HG03159 (cell line): ENCODE data around the gene MKX.

Experiments
- ATAC-seq: cut with Tn5 transposase; IDR thresholded peaks from one replicate; pipeline ENCODE4 v1.9.1; 2021; ENCODE audit warnings: mild to moderate bottlenecking, moderate library complexity; ENCODE audit not compliant: unreplicated experiment

Gene MKX, protein sequence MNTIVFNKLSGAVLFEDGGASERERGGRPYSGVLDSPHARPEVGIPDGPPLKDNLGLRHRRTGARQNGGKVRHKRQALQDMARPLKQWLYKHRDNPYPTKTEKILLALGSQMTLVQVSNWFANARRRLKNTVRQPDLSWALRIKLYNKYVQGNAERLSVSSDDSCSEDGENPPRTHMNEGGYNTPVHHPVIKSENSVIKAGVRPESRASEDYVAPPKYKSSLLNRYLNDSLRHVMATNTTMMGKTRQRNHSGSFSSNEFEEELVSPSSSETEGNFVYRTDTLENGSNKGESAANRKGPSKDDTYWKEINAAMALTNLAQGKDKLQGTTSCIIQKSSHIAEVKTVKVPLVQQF

DNA sequence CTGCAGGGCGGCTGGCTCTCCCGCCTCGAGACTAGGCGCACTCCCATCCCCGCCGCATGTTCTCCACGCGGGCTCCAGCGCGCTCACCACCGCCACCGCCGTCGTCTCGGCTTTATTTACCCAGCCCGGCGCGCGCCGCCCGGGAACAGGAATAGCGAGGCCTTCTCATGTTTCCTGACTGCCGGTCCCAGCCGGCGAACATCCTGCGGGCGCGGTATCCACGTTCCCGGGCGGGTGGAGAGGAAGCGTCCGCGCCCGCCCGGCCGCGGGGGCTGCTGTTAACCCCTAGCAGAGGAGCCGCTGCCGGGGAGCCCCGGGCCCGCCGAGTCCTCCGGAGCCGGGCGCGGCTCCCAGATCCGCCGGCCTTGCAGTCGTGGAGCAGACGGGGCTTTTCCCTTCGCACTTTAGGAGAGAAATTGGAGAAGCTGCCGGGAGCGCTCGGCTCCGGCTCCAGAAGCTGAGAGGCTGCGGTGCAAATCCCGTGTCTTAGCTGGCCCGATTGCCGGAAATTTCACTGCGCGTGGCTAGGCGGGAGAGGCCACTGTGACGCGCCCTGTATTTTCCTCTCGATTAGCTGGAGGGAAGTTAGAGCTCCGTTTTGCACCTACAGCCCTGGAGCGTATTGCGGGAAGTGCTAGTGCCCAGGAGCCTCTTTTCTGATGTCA lies at the start of gene MKX:
Gene MKX (minus strand): TSS at position 88 of the 665 bp plus-strand sequence. CDS start 2,404 bp downstream, outside the sequence.
- ATAC-seq, result no peak

DNA sequence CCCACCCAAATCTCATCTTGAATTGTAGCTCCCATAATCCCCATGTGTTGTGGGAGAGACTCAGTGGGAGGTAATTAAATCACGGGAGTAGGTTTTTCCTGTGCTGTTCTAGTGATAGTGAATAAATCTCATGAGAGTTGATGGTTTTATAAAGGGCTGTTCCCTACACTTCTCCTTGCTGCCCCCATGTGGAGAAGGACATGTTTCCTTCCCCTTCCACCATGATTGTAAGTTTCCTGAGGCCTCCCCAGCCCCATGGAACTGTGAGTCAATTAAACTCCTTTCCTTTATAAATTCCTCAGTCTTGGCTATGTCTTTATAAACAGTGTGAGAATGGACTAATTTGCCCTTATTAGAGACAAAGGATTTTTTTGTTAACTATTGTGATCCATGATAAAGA lies 48.5 kb upstream of the MKX start:
- no peak for ATAC-seq

DNA sequence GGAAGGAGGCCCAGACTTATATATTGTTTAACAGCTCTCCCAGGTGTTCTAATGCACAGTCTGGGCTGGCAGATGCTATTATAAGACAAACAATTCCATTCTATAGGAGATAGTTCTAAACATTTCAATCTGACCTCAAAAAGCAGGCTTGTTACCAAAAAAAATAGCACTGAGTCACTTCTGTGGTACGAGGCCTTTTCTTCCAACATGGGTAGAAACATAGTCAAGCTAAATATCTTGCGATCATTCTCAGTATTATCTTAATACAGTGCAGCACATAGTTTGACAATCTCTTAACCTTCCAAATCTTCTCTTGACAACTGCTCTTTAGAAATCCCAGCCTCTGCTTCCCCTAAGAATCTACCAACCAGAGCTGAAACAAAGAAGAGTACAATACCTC lies 46.6 kb upstream of the MKX start:
- ATAC-seq, result no peak

DNA sequence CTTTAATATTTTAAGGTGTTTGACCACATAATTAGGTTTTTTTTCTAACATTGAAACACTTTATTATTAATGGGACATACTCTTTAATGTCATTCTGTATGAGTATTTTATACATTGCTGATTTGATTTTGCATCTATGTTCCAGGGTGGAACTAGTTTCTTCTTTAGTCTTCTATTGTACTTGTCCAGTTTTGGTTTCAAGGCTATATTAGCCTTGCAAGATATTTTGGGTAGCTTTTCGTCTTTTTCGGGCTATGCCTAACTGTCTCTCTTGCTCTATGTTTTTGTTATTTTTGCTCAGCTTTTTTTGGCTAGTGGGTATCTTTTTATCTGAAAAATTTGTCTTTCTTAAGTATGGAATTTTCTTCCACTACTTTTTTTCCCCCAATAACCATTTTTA lies 38.7 kb upstream of the MKX start:
- ATAC-seq, result no peak

DNA sequence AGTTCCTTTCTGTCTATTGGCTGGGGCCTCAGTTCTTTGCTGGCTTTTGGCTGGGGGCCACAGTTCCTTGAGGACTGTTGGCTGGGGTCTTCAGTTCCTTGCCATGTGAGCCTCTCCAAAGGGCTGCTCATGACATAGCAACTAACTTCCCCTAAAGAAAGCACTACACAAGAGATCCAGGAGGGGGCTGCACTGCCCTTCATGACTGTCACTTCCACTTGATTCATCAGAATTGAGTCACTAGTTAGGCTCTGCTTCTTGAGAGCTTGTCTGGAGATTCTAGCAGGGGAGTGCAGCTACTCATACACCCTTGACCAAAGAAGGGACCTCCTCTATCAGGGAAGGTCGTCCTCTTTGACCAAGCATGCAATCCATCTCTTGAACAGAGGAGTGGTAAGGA lies 38.0 kb upstream of the MKX start:
- ATAC-seq, result peak; percentile 67

DNA sequence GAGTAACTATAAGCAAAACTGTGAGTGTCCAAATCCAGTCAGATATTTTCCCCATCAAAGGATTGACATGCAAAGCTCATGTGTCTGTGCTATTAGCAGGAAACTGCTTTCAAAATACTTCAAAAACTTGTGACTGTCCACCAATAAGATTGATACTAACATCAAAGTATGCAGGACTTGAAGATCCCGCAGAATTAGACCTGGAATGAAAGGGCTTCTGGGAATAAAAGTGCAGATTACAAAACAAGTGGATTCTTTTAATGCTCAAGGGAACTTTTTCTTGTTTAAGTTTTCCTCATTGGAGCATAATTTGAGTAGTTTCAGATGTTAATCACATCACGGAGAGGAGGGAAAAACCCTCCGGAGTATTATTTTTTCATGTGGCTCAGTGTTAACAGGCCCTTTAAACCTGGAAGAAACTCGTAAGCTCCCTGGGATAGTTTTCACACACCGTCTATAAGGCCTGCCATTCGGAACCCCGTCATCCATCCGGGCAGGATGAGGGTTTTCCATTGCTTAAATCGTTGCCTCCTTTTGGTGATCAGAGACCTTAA lies 33.9 kb upstream of the MKX start:
- no peak for ATAC-seq

DNA sequence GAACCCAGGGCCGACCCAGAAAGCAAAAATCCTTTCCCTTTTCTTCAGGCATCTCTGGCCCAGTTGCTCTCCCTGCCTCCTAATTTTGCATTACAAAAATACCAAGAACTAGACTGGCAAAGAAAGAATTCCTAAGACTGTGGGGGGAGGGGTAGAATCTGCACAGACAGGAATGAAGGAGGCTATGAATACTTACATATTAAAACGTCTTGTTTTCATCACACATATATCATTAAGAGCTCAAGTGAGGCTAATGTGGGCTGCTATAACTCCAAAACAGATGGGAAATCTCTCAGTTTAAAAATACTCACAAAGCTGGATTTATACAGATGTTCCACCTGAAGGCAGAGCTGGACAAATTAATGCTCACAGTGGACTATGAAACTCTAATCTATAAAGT lies 29.2 kb upstream of the MKX start:
- ATAC-seq, result no peak

DNA sequence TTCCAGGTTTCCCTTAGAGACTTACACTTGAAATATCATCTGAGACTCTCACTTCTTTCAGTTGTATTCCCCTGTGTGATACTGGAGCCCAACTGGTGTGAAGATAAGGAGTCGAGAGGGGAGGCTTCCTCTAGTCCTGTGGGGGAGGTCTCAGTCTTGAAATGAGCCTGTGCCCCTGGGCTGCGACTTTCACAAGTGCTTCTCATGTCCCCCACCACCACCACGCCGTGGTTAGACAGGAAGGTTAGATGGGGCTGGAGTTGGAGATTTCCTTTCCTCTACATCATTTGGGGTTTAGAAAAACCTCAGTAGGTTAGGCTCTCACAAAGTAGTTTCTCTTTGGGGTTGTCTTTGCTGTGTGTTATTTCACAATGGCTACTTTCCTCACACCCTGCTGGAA lies 25.6 kb upstream of the MKX start:
- ATAC-seq, result no peak

DNA sequence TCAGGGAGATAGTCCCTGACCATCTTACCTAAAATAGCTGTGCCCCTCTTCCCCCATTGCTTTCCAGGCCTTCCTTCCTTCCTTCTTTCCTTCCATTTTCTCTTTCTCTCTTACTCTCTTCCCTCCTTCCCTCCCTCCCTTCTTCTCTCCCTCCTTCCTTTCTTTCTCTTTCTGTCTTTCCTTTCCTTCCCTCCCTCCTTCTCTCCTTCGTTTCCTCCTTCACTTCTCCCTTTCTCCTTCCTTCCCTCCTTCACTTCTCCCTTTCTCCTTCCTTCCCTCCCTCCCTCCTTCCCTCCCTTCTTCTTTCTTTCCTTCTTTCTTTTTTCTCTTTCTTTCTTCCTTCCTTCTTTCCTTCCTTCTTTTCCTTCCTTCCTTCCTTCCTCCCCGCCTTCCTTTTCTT lies 24.6 kb upstream of the MKX start:
- no peak for ATAC-seq

DNA sequence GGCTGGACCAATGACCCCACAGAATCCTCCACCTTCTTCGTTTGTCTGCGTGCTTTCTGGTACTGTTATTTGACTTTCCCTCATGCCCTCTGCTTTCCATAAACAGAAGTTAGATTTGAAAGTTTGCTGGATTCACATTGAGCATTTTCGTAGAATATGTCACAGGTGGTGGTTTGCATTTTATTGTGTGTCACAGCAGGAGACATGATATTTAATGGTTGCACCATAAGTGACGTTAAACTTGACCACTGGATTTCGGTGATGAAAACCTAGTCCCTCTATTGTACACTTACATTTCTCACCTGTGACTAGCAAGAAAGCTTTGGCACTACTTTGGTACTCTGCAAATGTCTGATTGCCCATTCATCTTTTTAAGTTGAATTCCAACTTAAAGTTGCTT lies 15.2 kb upstream of the MKX start:
- no peak for ATAC-seq

DNA sequence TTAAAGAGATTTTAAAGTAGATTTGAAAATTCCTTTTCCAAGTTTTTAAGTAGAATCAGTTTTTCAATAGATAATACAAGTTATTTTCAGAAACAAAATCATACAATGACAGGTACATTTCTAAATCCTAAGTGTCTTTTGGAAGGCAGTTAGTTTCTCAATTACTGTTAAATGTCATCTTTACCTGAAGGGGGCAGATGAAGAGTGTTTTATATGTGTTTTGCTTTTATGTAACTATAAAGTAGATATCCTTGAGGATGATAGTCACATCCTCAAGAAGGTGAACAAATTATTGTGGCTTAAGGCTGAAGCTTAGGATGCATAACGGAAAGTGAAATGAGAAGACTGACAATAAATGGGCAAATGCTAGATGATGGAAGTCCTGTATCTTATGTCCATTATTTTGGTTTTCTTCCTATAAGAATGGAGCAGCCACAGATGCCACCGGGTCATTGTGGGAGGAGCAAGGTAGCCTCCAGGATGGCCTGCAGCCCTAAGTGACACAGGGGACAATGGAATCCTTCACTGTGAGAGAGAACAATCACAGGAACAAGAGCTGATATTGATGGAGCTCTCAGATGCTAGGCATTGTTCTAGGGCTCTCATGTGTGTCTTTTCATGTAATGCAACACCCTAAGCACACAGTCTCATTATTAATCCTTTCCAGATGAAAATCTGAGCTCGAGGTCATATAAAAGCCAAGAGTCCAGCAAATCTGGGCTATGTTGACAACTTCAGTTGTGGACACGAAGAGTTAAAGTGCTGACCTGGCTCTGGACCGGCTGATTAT lies 14.1 kb upstream of the MKX start:
- ATAC-seq, result no peak

DNA sequence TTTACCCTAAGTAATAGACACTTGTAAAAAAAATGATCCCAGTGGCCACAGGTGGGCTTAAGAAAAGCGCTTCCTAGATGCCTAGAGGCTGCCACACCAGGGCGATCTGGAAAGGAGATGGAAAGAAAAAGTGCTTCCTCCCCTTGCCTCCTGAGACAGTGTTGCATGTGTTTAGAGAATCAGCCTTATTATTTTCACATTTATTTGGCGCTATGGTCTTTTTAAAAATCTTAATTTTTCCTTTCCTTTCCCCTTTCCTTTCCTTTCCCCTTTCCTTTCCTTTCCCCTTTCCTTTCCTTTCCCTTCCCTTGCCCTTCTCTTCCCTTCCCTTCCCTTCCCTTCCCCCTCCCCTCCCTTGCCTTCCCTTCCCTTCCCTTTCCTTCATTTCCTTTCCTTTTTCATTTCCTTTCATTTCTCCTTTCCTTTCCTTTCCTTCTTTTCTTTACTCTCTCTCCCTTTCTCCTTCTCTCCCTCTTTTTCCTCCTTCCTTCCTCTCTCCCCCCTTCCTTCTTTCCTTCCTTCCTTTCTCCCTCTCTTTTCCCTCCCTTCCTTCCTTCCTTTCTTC lies 7.1 kb upstream of the MKX start:
- no peak for ATAC-seq

DNA sequence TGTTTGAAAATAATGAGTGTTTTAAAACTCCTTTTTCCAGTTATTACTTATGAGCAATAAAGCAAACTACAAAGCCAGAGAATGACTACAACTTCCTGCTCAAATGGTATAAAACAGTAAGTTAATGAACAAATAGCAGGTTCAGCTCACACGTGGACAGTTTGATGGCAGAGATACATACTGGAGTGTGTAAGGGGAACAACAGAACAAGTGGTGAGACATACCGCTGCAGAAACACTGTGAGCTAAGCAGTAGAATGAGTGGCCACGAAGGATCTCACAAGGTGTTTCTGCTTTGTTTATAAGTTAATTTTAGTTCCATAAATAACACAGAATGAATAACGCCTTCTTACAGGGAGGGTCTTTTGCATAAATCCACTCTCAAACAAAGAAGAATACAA lies 3.0 kb upstream of the MKX start:
- no peak for ATAC-seq

DNA sequence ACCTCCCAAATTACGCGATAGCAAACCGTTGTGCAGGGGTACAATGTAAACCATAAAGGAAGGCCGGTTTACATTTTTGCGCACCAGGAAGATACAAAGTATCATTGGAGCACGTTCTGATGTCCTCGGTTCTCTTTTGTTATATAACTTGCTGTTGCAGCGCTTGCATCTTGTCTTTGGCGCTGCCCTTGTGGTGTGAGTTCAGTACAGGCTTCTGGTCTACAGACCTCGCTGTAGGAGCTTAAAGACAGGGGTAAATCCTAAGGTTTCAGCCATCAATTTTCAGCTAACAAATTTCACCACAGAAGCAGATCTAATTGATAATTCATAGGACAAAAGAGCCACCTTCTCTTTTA lies 1.5 kb upstream of the MKX start:
- no peak for ATAC-seq

DNA sequence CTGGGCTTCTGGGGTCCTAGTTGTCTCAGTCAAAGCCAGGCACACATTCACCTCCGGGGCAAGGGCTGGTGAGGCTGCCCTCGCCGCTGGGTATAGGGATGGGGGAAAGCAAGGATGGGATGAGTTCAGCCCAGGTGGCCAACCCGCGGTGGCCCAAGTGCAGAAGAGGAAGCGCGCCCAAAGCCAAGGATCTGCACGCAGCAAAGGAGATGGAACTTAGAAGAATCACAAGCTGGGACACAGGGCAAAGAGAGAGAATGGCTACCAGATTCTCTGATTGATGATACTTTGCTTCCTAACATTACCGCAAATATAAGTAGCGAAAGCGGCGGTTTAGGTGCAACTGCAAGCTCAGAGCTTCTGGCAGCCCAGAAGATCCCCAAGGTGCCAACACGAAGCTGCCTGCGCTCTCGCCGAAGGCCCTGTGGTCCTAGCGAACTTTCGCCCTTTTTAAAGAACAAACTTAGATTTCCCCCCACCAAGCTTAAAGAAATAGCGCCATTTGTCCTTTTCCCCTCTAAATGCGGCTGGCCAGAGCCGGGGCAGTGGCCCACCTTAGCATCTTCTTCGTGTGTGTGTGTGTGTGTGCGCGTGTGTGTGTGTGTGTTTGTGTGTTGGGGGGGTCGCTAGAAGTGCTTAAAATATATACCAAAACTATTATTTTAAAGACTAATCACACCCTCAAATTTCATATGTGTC lies 927 bp upstream of the MKX start:
- ATAC-seq, result no peak

DNA sequence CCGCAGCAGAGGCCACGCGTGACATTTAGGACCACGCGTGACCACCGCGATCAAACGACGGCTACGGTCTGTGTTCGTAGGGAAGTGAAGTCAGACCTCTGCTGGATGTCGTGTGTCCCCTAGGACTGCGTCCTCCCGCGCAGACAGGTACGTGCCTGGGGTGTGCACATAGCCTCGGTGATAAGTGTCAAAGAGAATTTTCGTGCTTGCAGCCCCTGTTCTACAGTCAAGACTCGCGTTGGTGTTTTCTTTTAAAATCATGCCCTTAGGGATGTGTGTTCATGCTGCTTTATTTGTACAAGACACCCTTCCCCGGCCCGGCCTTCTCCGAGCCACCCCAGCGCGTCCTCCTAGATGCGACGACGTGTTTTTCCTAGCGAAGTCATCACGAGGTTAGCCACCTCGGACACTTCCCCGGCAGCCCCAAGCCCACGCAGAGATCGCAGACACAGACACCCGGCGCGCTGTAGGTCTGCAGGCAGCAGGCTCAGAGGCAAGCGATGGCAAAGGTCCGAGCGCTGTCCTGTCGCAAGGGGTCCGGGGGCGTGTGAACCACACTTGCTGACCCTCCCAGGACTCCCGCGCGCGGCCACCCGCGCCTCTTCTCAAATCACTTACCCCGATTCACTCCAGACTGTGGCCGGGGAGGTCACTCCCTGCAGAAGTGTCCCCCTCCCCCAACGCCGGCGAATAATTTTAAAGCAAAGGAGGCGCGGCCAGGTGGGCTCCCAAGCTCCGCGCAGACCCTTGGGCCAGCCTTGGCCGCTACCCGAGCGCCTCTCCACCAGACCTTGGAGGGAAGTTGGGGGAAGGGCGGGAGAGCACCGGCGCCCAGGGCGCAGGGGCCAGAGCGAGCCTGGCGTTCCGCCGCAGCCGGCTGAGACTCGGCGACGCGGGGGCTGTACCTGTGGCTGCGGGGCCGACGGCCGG lies 552 bp downstream of the MKX start:
- ATAC-seq, result no peak

DNA sequence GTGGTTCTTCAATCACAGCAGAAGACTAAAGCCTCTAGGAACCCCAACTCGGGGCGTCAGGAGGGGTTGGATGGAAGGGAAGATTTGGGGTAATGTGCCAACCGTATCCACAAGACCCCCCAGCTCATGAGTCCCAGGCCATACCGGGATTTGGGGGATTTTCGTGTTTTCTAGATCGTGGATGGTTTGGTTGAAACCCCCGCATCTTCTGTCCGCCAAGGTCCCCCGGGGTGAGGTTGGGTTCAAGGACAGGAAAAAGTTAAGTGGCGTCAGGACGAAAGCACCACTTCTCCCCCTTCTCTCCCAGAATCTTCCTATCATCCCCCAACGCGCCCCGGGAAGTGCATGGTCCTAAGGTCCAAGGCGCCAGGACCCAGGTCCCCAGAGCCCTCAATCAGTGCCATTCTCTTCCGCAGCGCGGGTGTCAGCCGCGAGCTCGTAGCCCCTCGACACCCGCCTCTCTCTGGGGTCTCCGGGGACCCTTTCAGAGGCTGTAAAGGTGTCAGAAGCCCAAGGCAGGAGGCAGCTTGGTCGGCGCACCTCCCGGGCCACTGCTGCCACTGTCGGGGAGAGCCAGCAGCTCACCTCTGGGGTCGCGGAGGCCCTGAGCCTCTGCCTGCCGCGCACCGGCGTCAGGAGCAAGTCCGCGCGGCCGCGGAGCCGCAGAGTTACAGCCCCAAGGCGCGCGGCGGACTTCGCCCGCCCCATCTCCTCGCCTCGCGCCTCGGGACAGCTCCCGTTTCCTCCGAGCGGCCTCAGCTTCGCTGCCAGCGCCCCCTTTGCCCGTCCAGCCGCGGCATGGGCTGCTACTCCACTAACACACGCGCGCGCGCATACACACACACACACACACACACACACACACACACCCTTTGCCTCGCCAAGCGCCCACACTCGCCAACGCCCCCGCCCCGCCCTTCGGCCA lies 1.5 kb downstream of the MKX start:
- ATAC-seq, result no peak

DNA sequence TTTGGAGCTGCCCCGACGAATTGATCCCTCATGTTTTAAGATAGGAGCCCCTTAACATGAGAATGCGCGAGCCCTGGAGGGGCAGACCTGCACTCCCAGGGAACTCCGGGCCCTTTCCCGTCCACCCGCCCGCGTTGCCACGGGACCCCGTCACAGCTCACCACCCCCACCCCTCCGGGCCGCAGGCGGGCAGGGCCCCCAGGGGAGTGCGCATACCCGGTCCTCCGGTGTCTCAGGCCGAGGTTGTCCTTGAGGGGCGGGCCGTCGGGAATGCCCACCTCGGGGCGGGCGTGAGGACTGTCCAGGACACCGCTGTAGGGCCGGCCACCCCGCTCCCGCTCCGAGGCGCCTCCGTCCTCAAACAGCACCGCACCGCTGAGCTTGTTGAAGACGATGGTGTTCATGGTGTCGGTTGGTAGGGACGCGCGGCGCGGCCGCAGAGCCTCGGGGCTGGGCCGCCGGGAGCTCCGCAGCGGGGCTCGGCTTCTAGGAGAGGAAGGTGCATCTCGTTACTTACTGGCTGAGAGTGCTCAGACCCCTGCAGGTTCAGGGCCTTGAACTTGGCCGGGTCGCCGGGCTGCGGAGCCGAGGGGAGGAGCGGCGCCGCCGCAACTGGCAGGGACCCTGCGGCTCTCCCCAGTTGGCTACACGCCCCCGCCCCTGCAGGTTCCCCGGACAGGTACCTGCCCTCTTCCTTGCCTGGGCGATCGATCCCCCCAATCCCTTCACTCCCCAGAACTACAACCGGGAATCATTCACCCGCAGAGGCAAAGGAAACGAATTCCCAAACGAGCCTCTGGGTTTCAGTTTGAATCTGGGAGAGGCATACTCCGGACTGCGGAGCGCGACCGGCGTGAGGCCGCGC lies 2.4 kb downstream of the MKX start:
- ATAC-seq, result no peak
